ENCODE measurements around the gene SERPINF2. TPM values are rescaled to one million over a fixed set of nuclear protein-coding genes. Genes with fewer than 3 reads are reported as not detected.
A peak's percentile ranks its signal among the peaks of the same experiment; 100 is the strongest.

The SERPINF2 gene
- total and polyA plus RNA-seq, 2 donors, result 4.3 to 31.0 TPM

- Histone ChIP-seq H3K36me3 (ENCODE audit: control insufficient read depth in 2 of 2, insufficient read depth in 2 of 2, low read length in 1 of 2) (peaks cover 2 to 5% of the 10 kb centered on the region in 2 donors), H3K27me3 (ENCODE audit: control insufficient read depth in 2 of 2, insufficient read depth in 1 of 2, low read length in 1 of 2) (peaks cover 54 to 85% of the 10 kb centered on the region in 2 donors), H3K9me3 (ENCODE audit: control insufficient read depth in 2 of 2, insufficient read depth in 1 of 2, low read length in 1 of 2) (peaks cover 0 to 2% of the 10 kb centered on the region in 2 donors), H3K27ac (ENCODE audit: low read depth in 1 of 2, low read length in 1 of 2) (no peak overlapping the region), H3K4me1 (ENCODE audit: control insufficient read depth in 2 of 2, insufficient read depth in 2 of 2, low read length in 2 of 2) (peaks cover 3 to 39% of the 10 kb centered on the region in 2 donors), H3K4me3 (ENCODE audit: low read length in 2 of 2) (peak overlapping the region in 1 of 2 donors; percentile 39)
- WGBS, result 9% methylated on average over 16 of the region's 16 CpGs
- no peak for DNase-seq (ENCODE audit: low read depth in 6 of 9, low spot score in 9 of 9)
These were observed 33.2 kb upstream of the SERPINF2 start for GRCh38 chr17:1709403-1709951.

GRCh38 chr17:1709971-1710806 is 32.5 kb upstream of the SERPINF2 start, which contains the start of gene TLCD2:
TSS of gene TLCD2 (minus strand) at chr17:1710377. CDS start at chr17:1710242, 135 bp downstream.
- peaks cover 61 to 89% of the 10 kb centered on the region in 2 donors for H3K27me3 ChIP-seq (ENCODE audit: control insufficient read depth in 2 of 2, insufficient read depth in 1 of 2, low read length in 1 of 2)
- no peak for DNase-seq (ENCODE audit: low read depth in 6 of 9, low spot score in 9 of 9)
- H3K27ac ChIP-seq (ENCODE audit: low read depth in 1 of 2, low read length in 1 of 2), result peak within 1 kb of the TSS in 1 of 2 donors; percentile 12
- WGBS, result 2% methylated on average over 83 of the region's 83 CpGs
- H3K36me3 ChIP-seq (ENCODE audit: control insufficient read depth in 2 of 2, insufficient read depth in 2 of 2, low read length in 1 of 2), result peaks cover 2 to 5% of the 10 kb centered on the region in 2 donors
- peaks cover 0 to 2% of the 10 kb centered on the region in 2 donors for H3K9me3 ChIP-seq (ENCODE audit: control insufficient read depth in 2 of 2, insufficient read depth in 1 of 2, low read length in 1 of 2)
- peak within 1 kb of the TSS; percentile 16 to 39 for H3K4me3 ChIP-seq (ENCODE audit: low read length in 2 of 2)
- H3K4me1 ChIP-seq (ENCODE audit: control insufficient read depth in 2 of 2, insufficient read depth in 2 of 2, low read length in 2 of 2), result peaks cover 7 to 44% of the 10 kb centered on the region in 2 donors

DNA sequence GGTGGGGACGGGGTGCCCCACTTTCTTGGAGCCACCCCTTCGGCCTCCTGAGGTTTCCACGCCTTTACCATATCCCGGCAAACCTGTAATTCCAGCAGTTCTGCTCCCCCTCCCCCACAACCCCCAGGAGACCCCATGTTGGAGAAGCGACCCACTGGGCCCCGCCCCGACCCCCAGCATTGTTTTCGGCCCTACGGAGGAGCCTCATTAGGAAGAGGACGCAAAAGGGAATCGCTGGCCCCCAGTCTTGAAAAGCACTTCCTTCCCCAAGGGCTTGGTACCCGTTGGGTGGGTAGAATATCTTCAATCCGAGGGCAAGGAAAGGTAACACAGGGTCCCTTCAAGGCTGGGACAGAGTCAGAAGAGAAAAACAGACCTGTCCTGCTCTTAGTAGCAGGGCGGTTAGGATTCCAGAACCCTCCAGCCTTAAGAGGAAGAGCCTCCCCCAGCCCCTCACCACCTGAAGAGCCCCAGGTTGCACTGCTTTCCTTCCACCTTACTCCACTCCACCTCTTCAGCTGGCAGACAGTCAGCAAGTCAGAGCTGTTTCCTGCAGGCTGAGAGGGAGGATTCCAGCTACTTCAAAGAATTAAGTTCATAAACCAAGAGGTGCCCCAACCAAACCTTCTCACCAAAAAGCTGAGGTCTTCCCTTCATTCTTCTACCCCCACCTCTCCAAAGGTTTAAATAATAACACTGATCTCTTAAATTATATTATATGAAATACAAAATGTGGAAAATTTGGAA is 31.7 kb upstream of the SERPINF2 start:
- DNase-seq (ENCODE audit: low read depth in 6 of 9, low spot score in 9 of 9), result peak in 1 of 9 donors; percentile 40
- peaks cover 66 to 95% of the 10 kb centered on the region in 2 donors for H3K27me3 ChIP-seq (ENCODE audit: control insufficient read depth in 2 of 2, insufficient read depth in 1 of 2, low read length in 1 of 2)
- peaks cover 2 to 5% of the 10 kb centered on the region in 2 donors for H3K36me3 ChIP-seq (ENCODE audit: control insufficient read depth in 2 of 2, insufficient read depth in 2 of 2, low read length in 1 of 2)
- peaks cover 12 to 49% of the 10 kb centered on the region in 2 donors for H3K4me1 ChIP-seq (ENCODE audit: control insufficient read depth in 2 of 2, insufficient read depth in 2 of 2, low read length in 2 of 2)
- peak overlapping the region; percentile 16 to 39 for H3K4me3 ChIP-seq (ENCODE audit: low read length in 2 of 2)
- no peak overlapping the region for H3K27ac ChIP-seq (ENCODE audit: low read depth in 1 of 2, low read length in 1 of 2)
- peaks cover 0 to 2% of the 10 kb centered on the region in 2 donors for H3K9me3 ChIP-seq (ENCODE audit: control insufficient read depth in 2 of 2, insufficient read depth in 1 of 2, low read length in 1 of 2)
- 16% methylated on average over 14 of the region's 14 CpGs for WGBS

GRCh38 chr17:1711804-1712203 is 30.9 kb upstream of the SERPINF2 start:
- no peak overlapping the region for H3K4me3 ChIP-seq (ENCODE audit: low read length in 2 of 2)
- DNase-seq (ENCODE audit: low read depth in 6 of 9, low spot score in 9 of 9), result no peak
- H3K9me3 ChIP-seq (ENCODE audit: control insufficient read depth in 2 of 2, insufficient read depth in 1 of 2, low read length in 1 of 2), result peaks cover 0 to 2% of the 10 kb centered on the region in 2 donors
- WGBS, result 97% methylated on average over 4 of the region's 4 CpGs
- peaks cover 66 to 91% of the 10 kb centered on the region in 2 donors for H3K27me3 ChIP-seq (ENCODE audit: control insufficient read depth in 2 of 2, insufficient read depth in 1 of 2, low read length in 1 of 2)
- H3K36me3 ChIP-seq (ENCODE audit: control insufficient read depth in 2 of 2, insufficient read depth in 2 of 2, low read length in 1 of 2), result peaks cover 2 to 5% of the 10 kb centered on the region in 2 donors
- H3K27ac ChIP-seq (ENCODE audit: low read depth in 1 of 2, low read length in 1 of 2), result no peak overlapping the region
- H3K4me1 ChIP-seq (ENCODE audit: control insufficient read depth in 2 of 2, insufficient read depth in 2 of 2, low read length in 2 of 2), result peaks cover 12 to 52% of the 10 kb centered on the region in 2 donors

GRCh38 chr17:1712271-1712670 is 30.4 kb upstream of the SERPINF2 start:
- 98% methylated on average over 8 of the region's 8 CpGs for WGBS
- H3K36me3 ChIP-seq (ENCODE audit: control insufficient read depth in 2 of 2, insufficient read depth in 2 of 2, low read length in 1 of 2), result peaks cover 2 to 5% of the 10 kb centered on the region in 2 donors
- peaks cover 12 to 52% of the 10 kb centered on the region in 2 donors for H3K4me1 ChIP-seq (ENCODE audit: control insufficient read depth in 2 of 2, insufficient read depth in 2 of 2, low read length in 2 of 2)
- H3K9me3 ChIP-seq (ENCODE audit: control insufficient read depth in 2 of 2, insufficient read depth in 1 of 2, low read length in 1 of 2), result peaks cover 0 to 2% of the 10 kb centered on the region in 2 donors
- no peak for DNase-seq (ENCODE audit: low read depth in 6 of 9, low spot score in 9 of 9)
- H3K27ac ChIP-seq (ENCODE audit: low read depth in 1 of 2, low read length in 1 of 2), result no peak overlapping the region
- H3K4me3 ChIP-seq (ENCODE audit: low read length in 2 of 2), result no peak overlapping the region
- H3K27me3 ChIP-seq (ENCODE audit: control insufficient read depth in 2 of 2, insufficient read depth in 1 of 2, low read length in 1 of 2), result peaks cover 64 to 86% of the 10 kb centered on the region in 2 donors

- H3K9me3 ChIP-seq (ENCODE audit: control insufficient read depth in 2 of 2, insufficient read depth in 1 of 2, low read length in 1 of 2), result peaks cover 0 to 2% of the 10 kb centered on the region in 2 donors
- no peak overlapping the region for H3K4me3 ChIP-seq (ENCODE audit: low read length in 2 of 2)
- H3K36me3 ChIP-seq (ENCODE audit: control insufficient read depth in 2 of 2, insufficient read depth in 2 of 2, low read length in 1 of 2), result peaks cover 2 to 5% of the 10 kb centered on the region in 2 donors
- H3K4me1 ChIP-seq (ENCODE audit: control insufficient read depth in 2 of 2, insufficient read depth in 2 of 2, low read length in 2 of 2), result peaks cover 17 to 59% of the 10 kb centered on the region in 2 donors
- peaks cover 57 to 76% of the 10 kb centered on the region in 2 donors for H3K27me3 ChIP-seq (ENCODE audit: control insufficient read depth in 2 of 2, insufficient read depth in 1 of 2, low read length in 1 of 2)
- H3K27ac ChIP-seq (ENCODE audit: low read depth in 1 of 2, low read length in 1 of 2), result no peak overlapping the region
- 91% methylated on average over 10 of the region's 10 CpGs for WGBS
- DNase-seq (ENCODE audit: low read depth in 6 of 9, low spot score in 9 of 9), result no peak
These were observed 29.4 kb upstream of the SERPINF2 start for GRCh38 chr17:1713160-1713877.

DNA sequence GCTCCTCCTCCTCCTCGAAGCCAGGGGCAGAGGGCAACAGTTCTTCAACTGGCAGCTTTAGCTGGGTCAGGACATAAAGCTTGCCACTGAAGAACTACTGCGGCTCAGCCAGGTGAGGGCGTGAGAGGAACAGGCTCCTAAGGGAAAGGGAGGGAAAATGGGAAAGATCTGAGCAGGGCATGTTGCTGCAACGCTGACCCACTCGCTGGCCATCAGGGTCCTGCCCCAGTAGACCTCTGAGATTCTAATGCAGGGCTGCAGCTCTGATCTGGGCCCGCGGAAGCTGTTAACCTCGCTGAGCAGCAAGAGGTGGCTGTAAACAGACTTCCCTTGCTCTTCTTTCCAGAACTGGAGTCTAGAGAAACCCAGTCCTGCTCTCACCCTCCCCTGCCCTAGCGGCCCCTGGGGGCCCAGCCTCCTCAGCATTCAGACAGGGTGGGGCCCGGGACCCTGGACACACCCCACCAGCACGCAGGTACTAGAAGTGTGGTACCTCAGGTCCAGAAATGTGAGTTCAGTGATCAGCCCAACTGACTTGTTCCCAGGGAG is 28.7 kb upstream of the SERPINF2 start:
- Histone ChIP-seq H3K36me3 (ENCODE audit: control insufficient read depth in 2 of 2, insufficient read depth in 2 of 2, low read length in 1 of 2) (peaks cover 2 to 5% of the 10 kb centered on the region in 2 donors), H3K27ac (ENCODE audit: low read depth in 1 of 2, low read length in 1 of 2) (peak overlapping the region in 1 of 2 donors; percentile 28), H3K27me3 (ENCODE audit: control insufficient read depth in 2 of 2, insufficient read depth in 1 of 2, low read length in 1 of 2) (peaks cover 54 to 69% of the 10 kb centered on the region in 2 donors), H3K4me1 (ENCODE audit: control insufficient read depth in 2 of 2, insufficient read depth in 2 of 2, low read length in 2 of 2) (peaks cover 17 to 61% of the 10 kb centered on the region in 2 donors), H3K9me3 (ENCODE audit: control insufficient read depth in 2 of 2, insufficient read depth in 1 of 2, low read length in 1 of 2) (peaks cover 0 to 2% of the 10 kb centered on the region in 2 donors), H3K4me3 (ENCODE audit: low read length in 2 of 2) (no peak overlapping the region)
- DNase-seq (ENCODE audit: low read depth in 6 of 9, low spot score in 9 of 9), result no peak
- WGBS, result 20% methylated on average over 11 of the region's 11 CpGs

- H3K27ac ChIP-seq (ENCODE audit: low read depth in 1 of 2, low read length in 1 of 2), result peak overlapping the region; percentile 53 to 88
- 13% methylated on average over 19 of the region's 19 CpGs for WGBS
- peaks cover 0 to 2% of the 10 kb centered on the region in 2 donors for H3K9me3 ChIP-seq (ENCODE audit: control insufficient read depth in 2 of 2, insufficient read depth in 1 of 2, low read length in 1 of 2)
- peak in 1 of 9 donors; percentile 43 for DNase-seq (ENCODE audit: low read depth in 6 of 9, low spot score in 9 of 9)
- H3K36me3 ChIP-seq (ENCODE audit: control insufficient read depth in 2 of 2, insufficient read depth in 2 of 2, low read length in 1 of 2), result peaks cover 2 to 5% of the 10 kb centered on the region in 2 donors
- H3K27me3 ChIP-seq (ENCODE audit: control insufficient read depth in 2 of 2, insufficient read depth in 1 of 2, low read length in 1 of 2), result peaks cover 48 to 64% of the 10 kb centered on the region in 2 donors
- peak overlapping the region in 1 of 2 donors; percentile 86 for H3K4me3 ChIP-seq (ENCODE audit: low read length in 2 of 2)
- peaks cover 17 to 58% of the 10 kb centered on the region in 2 donors for H3K4me1 ChIP-seq (ENCODE audit: control insufficient read depth in 2 of 2, insufficient read depth in 2 of 2, low read length in 2 of 2)
These were observed 28.2 kb upstream of the SERPINF2 start for GRCh38 chr17:1714427-1714979.

Data from thymus (tissue), 11 donors.